RWPE1 (cell line): Measurements from ENCODE around the gene ARHGEF7.

Experiments
- CTCF ChIA-PET: fragments of 350-600 bp; sonication (Branson Sonifier 250); formaldehyde crosslinking; extraction: SDS; loops from one replicate; lab custom pipeline; 2021; lab: Yijun Ruan, JAX
- POLR2A ChIA-PET: fragments of 400-600 bp; formaldehyde crosslinking; extraction: SDS; loops from one replicate; lab custom pipeline; 2020; ENCODE audit warnings: antibody characterized with exemption; ENCODE audit not compliant: low non-redundant PET; lab: Yijun Ruan, JAX
- DNase-seq: peaks from one replicate; pipeline ENCODE4 v3.0.0; 2012; ENCODE audit warnings: low spot score
- H3K27ac ChIP-seq: fragments of 450-650 bp; 2 replicates; pipeline ENCODE4 v1.5.1; 2017
- CTCF ChIP-seq: fragments of 450-650 bp; conservative IDR thresholded peaks from 2 replicates; pipeline ENCODE4 v1.5.1; 2017; ENCODE audit warnings: low read depth, mild to moderate bottlenecking

Gene ARHGEF7

DNA sequence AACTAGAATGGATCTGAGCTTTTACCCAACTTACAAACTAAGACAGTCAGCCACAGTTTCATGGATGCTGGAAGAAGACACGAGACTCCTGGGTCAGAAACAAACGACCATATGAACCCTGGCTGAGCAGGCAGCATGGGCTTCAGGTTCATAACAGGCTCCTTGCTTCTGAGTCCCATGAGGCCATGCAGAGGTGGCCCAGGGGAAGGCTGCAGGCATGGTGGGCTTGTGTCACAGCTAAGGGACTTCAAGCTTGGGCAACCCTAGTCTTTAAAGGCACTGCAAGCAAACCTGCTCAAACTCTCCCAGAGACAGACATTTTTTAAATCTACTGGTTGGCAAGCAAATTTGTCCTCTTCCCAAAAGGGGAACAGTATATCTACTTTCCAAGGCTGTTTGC is 5.1 kb upstream of the ARHGEF7 start:
- POLR2A ChIA-PET, result no interaction called here
- CTCF ChIA-PET, result no interaction called here
- TF ChIP-seq CTCF, result no peak
- no peak for DNase-seq
- no peak overlapping the region for H3K27ac ChIP-seq

GRCh38 chr13:111111376-111111937 is 3.7 kb upstream of the ARHGEF7 start:
- ChIA-PET POLR2A (no interaction called here), CTCF (no interaction called here)
- no peak for TF ChIP-seq CTCF
- no peak for DNase-seq
- H3K27ac ChIP-seq, result no peak overlapping the region

DNA sequence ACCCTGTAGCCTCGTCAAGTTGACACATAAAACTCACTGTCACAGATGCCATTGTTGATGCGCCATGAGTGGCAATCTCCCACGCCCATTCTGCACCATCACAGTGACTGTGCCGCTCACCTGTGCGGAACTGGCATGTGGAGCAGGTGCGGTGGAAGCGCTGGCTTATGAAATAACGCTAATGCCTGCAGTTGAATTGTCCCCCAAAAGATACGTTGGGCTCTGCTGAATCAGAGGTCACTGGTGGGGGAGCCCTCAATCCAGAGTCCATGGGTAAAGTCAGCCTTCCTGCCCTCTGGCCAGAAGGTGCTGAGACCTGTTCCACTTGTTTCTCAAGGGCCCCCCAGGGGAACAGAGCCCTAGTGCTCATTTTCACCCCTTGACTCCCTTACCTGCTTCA is 2.9 kb upstream of the ARHGEF7 start:
- DNase-seq, result no peak
- no peak for TF ChIP-seq CTCF
- ChIA-PET POLR2A (no interaction called here), CTCF (no interaction called here)
- H3K27ac ChIP-seq, result no peak overlapping the region

GRCh38 chr13:111114362-111115060 is 599 bp upstream of the ARHGEF7 start:
- ChIA-PET CTCF (no interaction called here), POLR2A (no interaction called here)
- no peak overlapping the region for H3K27ac ChIP-seq
- no peak for DNase-seq
- no peak for TF ChIP-seq CTCF

- no peak for DNase-seq
- no peak overlapping the region for H3K27ac ChIP-seq
- CTCF ChIA-PET, result interaction anchor here (0.6 kb wide), 2 partner anchors 65 to 98 kb away, joined by 3 to 4 read pairs; no protein-coding TSS in a partner anchor
- POLR2A ChIA-PET, result no interaction called here
- no peak for TF ChIP-seq CTCF
These were observed 933 bp downstream of the ARHGEF7 start for GRCh38 chr13:111115965-111116521.

DNA sequence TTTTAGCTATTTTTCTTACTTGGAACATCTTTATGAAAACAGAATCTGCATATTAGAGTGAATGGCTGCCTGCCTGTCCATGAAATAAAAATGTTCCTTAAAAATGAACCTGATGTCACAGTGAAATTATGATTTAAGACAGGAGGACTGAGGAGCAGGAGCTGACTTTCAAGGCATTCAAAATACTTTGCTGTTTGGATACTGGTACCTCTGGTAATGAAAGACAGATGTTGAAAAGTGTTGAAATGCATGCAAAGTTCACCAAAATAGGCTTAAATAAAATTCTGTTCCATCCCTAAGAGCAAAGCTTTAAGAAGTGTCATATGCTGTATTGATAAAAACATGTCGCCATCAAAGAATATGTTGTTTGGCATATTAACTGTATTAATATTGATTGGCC is 1.7 kb downstream of the ARHGEF7 start:
- TF ChIP-seq CTCF, result no peak
- no peak for DNase-seq
- POLR2A ChIA-PET, result no interaction called here
- CTCF ChIA-PET, result interaction anchor here (0.6 kb wide), 2 partner anchors 66 to 98 kb away, joined by 3 to 4 read pairs; no protein-coding TSS in a partner anchor
- H3K27ac ChIP-seq, result no peak overlapping the region
